Measurements from ENCODE around the gene ZYX.

DNA sequence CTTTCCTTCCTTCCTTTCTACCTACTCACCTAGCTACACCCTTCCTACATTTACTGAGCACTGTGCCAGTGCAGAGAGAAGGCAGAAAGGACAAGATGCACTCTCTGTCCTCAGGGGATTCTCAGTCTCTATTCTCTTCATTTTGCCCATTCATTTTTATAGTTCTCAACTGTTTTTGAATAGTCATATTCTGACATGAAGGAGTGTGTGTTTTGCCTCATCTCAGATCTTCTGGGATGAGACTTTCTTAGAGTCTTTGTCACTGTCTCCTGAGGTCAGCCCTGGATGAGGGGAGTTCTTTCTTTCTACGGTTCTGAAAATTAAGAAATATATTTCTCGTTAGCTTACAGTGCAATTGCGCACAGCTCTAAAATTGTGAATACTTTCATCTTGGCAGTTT lies 43.9 kb upstream of the ZYX start:
- TF ChIP-seq, protein P1, sequence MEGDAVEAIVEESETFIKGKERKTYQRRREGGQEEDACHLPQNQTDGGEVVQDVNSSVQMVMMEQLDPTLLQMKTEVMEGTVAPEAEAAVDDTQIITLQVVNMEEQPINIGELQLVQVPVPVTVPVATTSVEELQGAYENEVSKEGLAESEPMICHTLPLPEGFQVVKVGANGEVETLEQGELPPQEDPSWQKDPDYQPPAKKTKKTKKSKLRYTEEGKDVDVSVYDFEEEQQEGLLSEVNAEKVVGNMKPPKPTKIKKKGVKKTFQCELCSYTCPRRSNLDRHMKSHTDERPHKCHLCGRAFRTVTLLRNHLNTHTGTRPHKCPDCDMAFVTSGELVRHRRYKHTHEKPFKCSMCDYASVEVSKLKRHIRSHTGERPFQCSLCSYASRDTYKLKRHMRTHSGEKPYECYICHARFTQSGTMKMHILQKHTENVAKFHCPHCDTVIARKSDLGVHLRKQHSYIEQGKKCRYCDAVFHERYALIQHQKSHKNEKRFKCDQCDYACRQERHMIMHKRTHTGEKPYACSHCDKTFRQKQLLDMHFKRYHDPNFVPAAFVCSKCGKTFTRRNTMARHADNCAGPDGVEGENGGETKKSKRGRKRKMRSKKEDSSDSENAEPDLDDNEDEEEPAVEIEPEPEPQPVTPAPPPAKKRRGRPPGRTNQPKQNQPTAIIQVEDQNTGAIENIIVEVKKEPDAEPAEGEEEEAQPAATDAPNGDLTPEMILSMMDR (IDR thresholded peaks at IDR 0.05), result no peak
- TF ChIP-seq POLR2A (IDR thresholded peaks at IDR 0.05) (no peak), POLR2AphosphoS5 (IDR thresholded peaks at IDR 0.05) (no peak), EP300 (IDR thresholded peaks at IDR 0.05) (no peak)

Measured in gastroesophageal sphincter (tissue), 3 donors.